ENCODE data around the gene TMBIM4.

DNA sequence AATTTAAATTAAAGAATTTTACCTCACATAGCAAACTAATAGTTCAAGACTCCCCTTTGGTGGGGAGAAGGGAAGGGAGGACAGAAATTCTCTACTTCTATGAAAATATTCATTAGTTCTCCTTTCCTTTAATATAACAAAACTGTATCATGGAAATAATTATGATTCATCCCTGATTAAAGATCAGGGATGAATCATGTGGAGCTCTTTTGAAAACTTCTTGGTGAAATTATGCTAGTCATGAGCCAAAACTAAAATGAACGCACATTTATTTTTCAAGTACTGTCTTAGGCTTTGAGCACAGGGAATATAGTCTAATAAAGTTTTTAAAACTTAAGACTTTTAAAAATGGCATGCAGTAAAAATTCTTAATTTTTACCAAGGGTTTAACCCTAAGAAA lies 17.1 kb downstream of the TMBIM4 start:
- no peak for TF ChIP-seq CTCF (conservative IDR thresholded peaks at IDR 0.05; ENCODE audit: low read depth in 2 of 2)
- no peak for TF ChIP-seq EZH2 (IDR thresholded peaks at IDR 0.05; ENCODE audit: low read depth, unreplicated experiment)
- TF ChIP-seq POLR2AphosphoS5 (IDR thresholded peaks at IDR 0.05; ENCODE audit: low read depth): no peak
- TF ChIP-seq EZH2phosphoT487 (IDR thresholded peaks at IDR 0.05; ENCODE audit: unreplicated experiment): no peak
- TF ChIP-seq, protein P1, sequence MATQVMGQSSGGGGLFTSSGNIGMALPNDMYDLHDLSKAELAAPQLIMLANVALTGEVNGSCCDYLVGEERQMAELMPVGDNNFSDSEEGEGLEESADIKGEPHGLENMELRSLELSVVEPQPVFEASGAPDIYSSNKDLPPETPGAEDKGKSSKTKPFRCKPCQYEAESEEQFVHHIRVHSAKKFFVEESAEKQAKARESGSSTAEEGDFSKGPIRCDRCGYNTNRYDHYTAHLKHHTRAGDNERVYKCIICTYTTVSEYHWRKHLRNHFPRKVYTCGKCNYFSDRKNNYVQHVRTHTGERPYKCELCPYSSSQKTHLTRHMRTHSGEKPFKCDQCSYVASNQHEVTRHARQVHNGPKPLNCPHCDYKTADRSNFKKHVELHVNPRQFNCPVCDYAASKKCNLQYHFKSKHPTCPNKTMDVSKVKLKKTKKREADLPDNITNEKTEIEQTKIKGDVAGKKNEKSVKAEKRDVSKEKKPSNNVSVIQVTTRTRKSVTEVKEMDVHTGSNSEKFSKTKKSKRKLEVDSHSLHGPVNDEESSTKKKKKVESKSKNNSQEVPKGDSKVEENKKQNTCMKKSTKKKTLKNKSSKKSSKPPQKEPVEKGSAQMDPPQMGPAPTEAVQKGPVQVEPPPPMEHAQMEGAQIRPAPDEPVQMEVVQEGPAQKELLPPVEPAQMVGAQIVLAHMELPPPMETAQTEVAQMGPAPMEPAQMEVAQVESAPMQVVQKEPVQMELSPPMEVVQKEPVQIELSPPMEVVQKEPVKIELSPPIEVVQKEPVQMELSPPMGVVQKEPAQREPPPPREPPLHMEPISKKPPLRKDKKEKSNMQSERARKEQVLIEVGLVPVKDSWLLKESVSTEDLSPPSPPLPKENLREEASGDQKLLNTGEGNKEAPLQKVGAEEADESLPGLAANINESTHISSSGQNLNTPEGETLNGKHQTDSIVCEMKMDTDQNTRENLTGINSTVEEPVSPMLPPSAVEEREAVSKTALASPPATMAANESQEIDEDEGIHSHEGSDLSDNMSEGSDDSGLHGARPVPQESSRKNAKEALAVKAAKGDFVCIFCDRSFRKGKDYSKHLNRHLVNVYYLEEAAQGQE (IDR thresholded peaks at IDR 0.05; ENCODE audit: unreplicated experiment): no peak
- no peak for TF ChIP-seq NANOG (IDR thresholded peaks at IDR 0.05; ENCODE audit: borderline replicate concordance)
- no peak for TF ChIP-seq CREB1 (CRISPR knock-in tag; IDR thresholded peaks at IDR 0.05; ENCODE audit: low read depth)
- no peak for TF ChIP-seq STAT1 (IDR thresholded peaks at IDR 0.05; ENCODE audit: unreplicated experiment)
- no peak for TF ChIP-seq JUNB (IDR thresholded peaks at IDR 0.05; ENCODE audit: unreplicated experiment)
